MM.1S (cell line): ENCODE measurements around the gene BAG5.

Experiments used
- DNase-seq: peaks from one replicate; pipeline ENCODE4 v3.0.0-alpha.2; 2015
- H2AFZ ChIP-seq: fragments of 300-600 bp; sonication (generic); 2 replicates; pipeline ENCODE4 v1.6.0; 2016; ENCODE audit warnings: antibody characterized with exemption, low read length
- H3F3A ChIP-seq: fragments of 300-600 bp; sonication (generic); 2 replicates; pipeline ENCODE4 v1.6.1; 2016; ENCODE audit warnings: mild to moderate bottlenecking, antibody characterized with exemption, low read length, moderate library complexity, mixed read lengths; ENCODE audit not compliant: insufficient read depth
- H3K27ac ChIP-seq: fragments of 300-600 bp; sonication (generic); 2 replicates; pipeline ENCODE4 v1.5.1; 2016; ENCODE audit warnings: mild to moderate bottlenecking, low read length
- H3K27me3 ChIP-seq: fragments of 300-600 bp; sonication (generic); replicated peaks from 2 replicates; pipeline ENCODE4 v1.6.0; 2016; ENCODE audit warnings: low read length; ENCODE audit not compliant: insufficient read depth
- H3K36me3 ChIP-seq: fragments of 300-600 bp; sonication (generic); replicated peaks from 2 replicates; pipeline ENCODE4 v1.6.1; 2016; ENCODE audit warnings: mild to moderate bottlenecking, low read length, mixed read lengths; ENCODE audit not compliant: insufficient read depth
- H3K4me1 ChIP-seq: fragments of 300-600 bp; sonication (generic); 2 replicates; pipeline ENCODE4 v1.6.1; 2016; ENCODE audit warnings: low read length, mixed read lengths
- H3K4me2 ChIP-seq: fragments of 300-600 bp; sonication (generic); 2 replicates; pipeline ENCODE4 v1.6.0; 2016; ENCODE audit warnings: low read depth, low read length
- H3K4me3 ChIP-seq: fragments of 300-600 bp; sonication (generic); 2 replicates; pipeline ENCODE4 v1.5.1; 2016; ENCODE audit warnings: low read length, mixed read lengths
- H3K79me2 ChIP-seq: fragments of 300-600 bp; sonication (generic); 2 replicates; pipeline ENCODE4 v1.6.1; 2016; ENCODE audit warnings: mixed run types, low read length, mixed read lengths
- H3K9ac ChIP-seq: fragments of 300-600 bp; sonication (generic); 2 replicates; pipeline ENCODE4 v1.6.1; 2016; ENCODE audit warnings: low read length, mixed read lengths
- H3K9me2 ChIP-seq: fragments of 300-600 bp; sonication (generic); replicated peaks from 2 replicates; pipeline ENCODE4 v1.6.1; 2016; ENCODE audit warnings: mild to moderate bottlenecking, low read length, mixed read lengths; ENCODE audit not compliant: insufficient read depth
- H3K9me3 ChIP-seq: fragments of 300-600 bp; sonication (generic); replicated peaks from 2 replicates; pipeline ENCODE4 v1.6.1; 2016; ENCODE audit warnings: mild to moderate bottlenecking, low read length, mixed read lengths; ENCODE audit not compliant: insufficient read depth
- H4K20me1 ChIP-seq: fragments of 300-600 bp; sonication (generic); 2 replicates; pipeline ENCODE4 v1.6.1; 2016; ENCODE audit warnings: mild to moderate bottlenecking, low read length, moderate library complexity, mixed read lengths; ENCODE audit not compliant: insufficient read depth
- EZH2 ChIP-seq: fragments of 300-600 bp; sonication (generic); optimal IDR thresholded peaks from 2 replicates; pipeline ENCODE3; 2017; ENCODE audit warnings: low read depth, mild to moderate bottlenecking, antibody characterized with exemption, low read length, mixed read lengths
- EZH2phosphoT487 ChIP-seq: fragments of 300-600 bp; sonication (generic); IDR thresholded peaks from 2 replicates; pipeline ENCODE4 v1.6.1; 2018; ENCODE audit warnings: antibody characterized with exemption, low read length
- TF ChIP-seq, protein P1 (sequence below): fragments of 300-600 bp; sonication (generic); IDR thresholded peaks from 2 replicates; pipeline ENCODE4 v1.5.1; 2016; ENCODE audit warnings: antibody characterized with exemption, low read length, mixed read lengths

BAG5 gene

GRCh38 chr14:103563844-103564505 lies 1.5 kb upstream of the BAG5 start:
- H4K20me1 ChIP-seq: no peaks in the 10 kb centered on the region
- TF ChIP-seq EZH2phosphoT487: no peak
- TF ChIP-seq, protein P1, sequence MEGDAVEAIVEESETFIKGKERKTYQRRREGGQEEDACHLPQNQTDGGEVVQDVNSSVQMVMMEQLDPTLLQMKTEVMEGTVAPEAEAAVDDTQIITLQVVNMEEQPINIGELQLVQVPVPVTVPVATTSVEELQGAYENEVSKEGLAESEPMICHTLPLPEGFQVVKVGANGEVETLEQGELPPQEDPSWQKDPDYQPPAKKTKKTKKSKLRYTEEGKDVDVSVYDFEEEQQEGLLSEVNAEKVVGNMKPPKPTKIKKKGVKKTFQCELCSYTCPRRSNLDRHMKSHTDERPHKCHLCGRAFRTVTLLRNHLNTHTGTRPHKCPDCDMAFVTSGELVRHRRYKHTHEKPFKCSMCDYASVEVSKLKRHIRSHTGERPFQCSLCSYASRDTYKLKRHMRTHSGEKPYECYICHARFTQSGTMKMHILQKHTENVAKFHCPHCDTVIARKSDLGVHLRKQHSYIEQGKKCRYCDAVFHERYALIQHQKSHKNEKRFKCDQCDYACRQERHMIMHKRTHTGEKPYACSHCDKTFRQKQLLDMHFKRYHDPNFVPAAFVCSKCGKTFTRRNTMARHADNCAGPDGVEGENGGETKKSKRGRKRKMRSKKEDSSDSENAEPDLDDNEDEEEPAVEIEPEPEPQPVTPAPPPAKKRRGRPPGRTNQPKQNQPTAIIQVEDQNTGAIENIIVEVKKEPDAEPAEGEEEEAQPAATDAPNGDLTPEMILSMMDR: no peak
- no peak for TF ChIP-seq EZH2
- H3K4me3 ChIP-seq: peak overlapping the region; percentile 86
- peak overlapping the region; percentile 83 for H3K4me2 ChIP-seq
- H2AFZ ChIP-seq: no peak overlapping the region
- no peaks in the 10 kb centered on the region for H3K9me2 ChIP-seq
- peaks cover 63% of the 10 kb centered on the region for H3K79me2 ChIP-seq
- no peak overlapping the region for H3K27ac ChIP-seq
- H3K4me1 ChIP-seq: no peaks in the 10 kb centered on the region
- H3K36me3 ChIP-seq: no peaks in the 10 kb centered on the region
- H3K27me3 ChIP-seq: no peaks in the 10 kb centered on the region
- no peaks in the 10 kb centered on the region for H3F3A ChIP-seq
- no peaks in the 10 kb centered on the region for H3K9me3 ChIP-seq
- no peak overlapping the region; the same call in 1 of the 2 replicates for H3K9ac ChIP-seq
- no peak for DNase-seq

DNA sequence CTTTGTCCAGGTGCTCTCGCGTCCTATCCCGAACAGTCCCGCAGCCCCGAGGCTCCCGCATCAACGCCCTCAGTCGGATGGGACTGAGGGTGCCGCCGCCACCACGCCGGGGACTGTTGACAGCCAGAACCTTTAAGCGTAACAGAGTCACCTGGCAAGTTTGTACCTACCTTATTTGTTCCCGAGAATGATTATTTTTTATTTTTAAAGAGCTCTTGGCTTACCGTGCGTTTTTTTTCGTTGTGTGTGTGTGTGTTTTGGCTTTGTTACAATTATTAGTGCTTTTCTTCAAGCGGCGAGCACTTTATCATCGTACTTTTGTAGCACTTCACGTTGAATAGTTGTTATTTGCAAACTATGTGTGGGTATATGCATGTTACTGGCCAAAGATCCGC lies 766 bp upstream of the BAG5 start:
- no peak for DNase-seq
- no peaks in the 10 kb centered on the region for H3K36me3 ChIP-seq
- H3F3A ChIP-seq: no peaks in the 10 kb centered on the region
- H3K4me1 ChIP-seq: no peaks in the 10 kb centered on the region
- H3K9me2 ChIP-seq: no peaks in the 10 kb centered on the region
- no peaks in the 10 kb centered on the region for H3K27me3 ChIP-seq
- no peaks in the 10 kb centered on the region for H4K20me1 ChIP-seq
- H3K9me3 ChIP-seq: no peaks in the 10 kb centered on the region
- H3K4me3 ChIP-seq: peak overlapping the region; percentile 86
- H3K4me2 ChIP-seq: peak overlapping the region; percentile 83
- TF ChIP-seq EZH2 (no peak), EZH2phosphoT487 (no peak)
- TF ChIP-seq, protein P1: no peak
- H3K27ac ChIP-seq: no peak overlapping the region
- H3K9ac ChIP-seq: peak overlapping the region; percentile 56; the same call in 1 of the 2 replicates
- H3K79me2 ChIP-seq: peaks cover 70% of the 10 kb centered on the region
- peak overlapping the region; percentile 82 for H2AFZ ChIP-seq

DNA sequence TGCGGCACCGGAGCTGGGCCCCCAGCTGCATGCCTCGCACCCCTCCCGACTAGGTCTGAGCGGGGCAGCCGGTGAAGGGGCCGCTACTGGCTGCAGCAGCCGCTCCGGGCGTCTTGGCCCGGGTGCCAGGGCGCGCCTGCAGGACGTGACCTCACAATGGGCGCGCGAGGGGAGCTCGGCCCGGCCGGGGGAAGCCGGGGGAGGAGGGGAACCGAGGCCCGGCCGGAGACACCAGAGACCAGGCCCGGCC lies 353 bp downstream of the BAG5 start:
- Histone ChIP-seq H3K4me2 (peak overlapping the region; percentile 53; the same call in 1 of the 2 replicates), H3K9ac (peak overlapping the region; percentile 75), H2AFZ (peak overlapping the region; percentile 45), H3K36me3 (no peaks in the 10 kb centered on the region), H3K79me2 (peaks cover 77% of the 10 kb centered on the region), H4K20me1 (0 out of 2 replicates have a peak, but pooled peaks cover 3% of the 10 kb centered on the region), H3K9me2 (no peaks in the 10 kb centered on the region), H3K9me3 (no peaks in the 10 kb centered on the region), H3K4me3 (peak overlapping the region; percentile 89), H3K27ac (peak overlapping the region; percentile 66; the same call in 1 of the 2 replicates), H3K4me1 (no peaks in the 10 kb centered on the region), H3F3A (no peaks in the 10 kb centered on the region), H3K27me3 (no peaks in the 10 kb centered on the region)
- no peak for DNase-seq
- TF ChIP-seq, protein P1: no peak
- TF ChIP-seq EZH2phosphoT487: no peak
- TF ChIP-seq EZH2: no peak
